GM21825 (cell line): ENCODE data around the gene LRRC52.
"Not testable (repeated sequence)": the region's sequence is repeated elsewhere in the genome, so short reads cannot be mapped to it uniquely, and the experiment has no call there.

Source experiments
- ATAC-seq: cut with Tn5 transposase; IDR thresholded peaks from one replicate; pipeline ENCODE4 v1.9.1; 2021; ENCODE audit warnings: mild to moderate bottlenecking, moderate library complexity; ENCODE audit not compliant: unreplicated experiment

The LRRC52 gene

GRCh38 chr1:165580931-165581871 lies 37.4 kb downstream of the LRRC52 start:
- no peak for ATAC-seq

GRCh38 chr1:165581926-165582325 lies 38.1 kb downstream of the LRRC52 start:
- ATAC-seq = no peak

GRCh38 chr1:165586398-165586797 lies 42.6 kb downstream of the LRRC52 start:
- ATAC-seq = no peak

GRCh38 chr1:165591391-165591790 lies 47.6 kb downstream of the LRRC52 start:
- not testable (repeated sequence) for ATAC-seq

GRCh38 chr1:165592945-165593823 lies 49.4 kb downstream of the LRRC52 start:
- no peak for ATAC-seq

- no peak for ATAC-seq
Measured at GRCh38 chr1:165595246-165595938, 51.6 kb downstream of the LRRC52 start.

- peak; percentile 98 for ATAC-seq
Measured at GRCh38 chr1:165597883-165598675, 54.3 kb downstream of the LRRC52 start.

- ATAC-seq = no peak
Measured at GRCh38 chr1:165598676-165599059, 54.9 kb downstream of the LRRC52 start.

GRCh38 chr1:165600793-165601192 lies 57.0 kb downstream of the LRRC52 start:
- ATAC-seq = no peak

- ATAC-seq = no peak
Measured at GRCh38 chr1:165603810-165604209, 60.0 kb downstream of the LRRC52 start.

- no peak for ATAC-seq
Measured at GRCh38 chr1:165605246-165605645, 61.4 kb downstream of the LRRC52 start.

GRCh38 chr1:165606676-165607075 lies 62.9 kb downstream of the LRRC52 start:
- not testable (repeated sequence) for ATAC-seq

GRCh38 chr1:165610866-165611265 lies 67.1 kb downstream of the LRRC52 start:
- ATAC-seq = no peak

GRCh38 chr1:165612062-165612461 lies 68.3 kb downstream of the LRRC52 start:
- ATAC-seq = no peak
